H9 (cell line): Measurements from ENCODE around the gene RUNX2. TPM values are rescaled to one million over a fixed set of nuclear protein-coding genes. Genes with fewer than 3 reads are reported as not detected.

Experiments
- DNase-seq: peaks from one replicate; pipeline ENCODE4 v3.0.0-alpha.2; 2017
- H2AFZ ChIP-seq: one replicate; pipeline ENCODE4 v1.6.1; 2013; ENCODE audit warnings: mild to moderate bottlenecking, low read length, control low read depth, moderate library complexity
- H2AK5ac ChIP-seq: 2 replicates; pipeline ENCODE4 v1.6.1; 2013; ENCODE audit warnings: low read length, control low read depth, mixed read lengths; ENCODE audit not compliant: insufficient read length
- H2BK120ac ChIP-seq: one replicate; pipeline ENCODE4 v1.6.1; 2013; ENCODE audit warnings: low read depth, mild to moderate bottlenecking, low read length, control low read depth, inconsistent platforms; ENCODE audit not compliant: poor library complexity, severe bottlenecking
- H2BK12ac ChIP-seq: 2 replicates; pipeline ENCODE4 v1.6.1; 2013; ENCODE audit warnings: low read length, control low read depth, mixed read lengths, low read depth; ENCODE audit not compliant: insufficient read length
- H2BK15ac ChIP-seq: 2 replicates; pipeline ENCODE4 v1.6.1; 2013; ENCODE audit warnings: low read depth, low read length, control low read depth
- H2BK20ac ChIP-seq: one replicate; pipeline ENCODE4 v1.6.1; 2013; ENCODE audit warnings: low read depth, mild to moderate bottlenecking, low read length, control low read depth, inconsistent platforms; ENCODE audit not compliant: poor library complexity, severe bottlenecking
- H2BK5ac ChIP-seq: 2 replicates; pipeline ENCODE4 v1.6.1; 2013; ENCODE audit warnings: low read length, control low read depth, mixed read lengths; ENCODE audit not compliant: insufficient read length
- H3K14ac ChIP-seq: 2 replicates; pipeline ENCODE4 v1.6.1; 2013; ENCODE audit warnings: low read length, control low read depth; ENCODE audit not compliant: insufficient read depth
- H3K18ac ChIP-seq: 2 replicates; pipeline ENCODE4 v1.6.1; 2013; ENCODE audit warnings: low read depth, mild to moderate bottlenecking, mixed read lengths, low read length, control low read depth; ENCODE audit not compliant: insufficient read length
- H3K23ac ChIP-seq: 2 replicates; pipeline ENCODE4 v1.6.1; 2013; ENCODE audit warnings: low read length, control low read depth, mixed read lengths, low read depth; ENCODE audit not compliant: insufficient read length
- H3K23me2 ChIP-seq: 2 replicates; pipeline ENCODE4 v1.6.1; 2013; ENCODE audit warnings: low read depth, mild to moderate bottlenecking, mixed read lengths, low read length, control low read depth; ENCODE audit not compliant: insufficient read length, poor library complexity, severe bottlenecking
- H3K27ac ChIP-seq: 2 replicates; pipeline ENCODE4 v1.5.1; 2013; ENCODE audit warnings: low read length, control low read depth, mixed read lengths, low read depth; ENCODE audit not compliant: insufficient read length
- H3K27me3 ChIP-seq: 2 replicates; pipeline ENCODE4 v1.6.1; 2013; ENCODE audit warnings: low read length, control low read depth, inconsistent platforms; ENCODE audit not compliant: insufficient read depth
- H3K4ac ChIP-seq: 2 replicates; pipeline ENCODE4 v1.6.1; 2013; ENCODE audit warnings: low read depth, mild to moderate bottlenecking, control low read depth, inconsistent platforms, low read length, moderate library complexity
- H3K4me1 ChIP-seq: 2 replicates; pipeline ENCODE4 v1.6.1; 2013; ENCODE audit warnings: low read length, control low read depth, inconsistent platforms; ENCODE audit not compliant: insufficient read depth
- H3K4me2 ChIP-seq: 2 replicates; pipeline ENCODE4 v1.6.1; 2013; ENCODE audit warnings: low read length, control low read depth, mixed read lengths; ENCODE audit not compliant: insufficient read length, insufficient read depth
- H3K56ac ChIP-seq: 2 replicates; pipeline ENCODE4 v1.6.1; 2013; ENCODE audit warnings: low read depth, mild to moderate bottlenecking, mixed read lengths, low read length, control low read depth; ENCODE audit not compliant: insufficient read length
- H3K79me1 ChIP-seq: 2 replicates; pipeline ENCODE4 v1.6.1; 2013; ENCODE audit warnings: low read depth, mild to moderate bottlenecking, moderate library complexity, low read length, control low read depth, inconsistent platforms; ENCODE audit not compliant: insufficient read depth, poor library complexity, severe bottlenecking
- H3K79me2 ChIP-seq: 2 replicates; pipeline ENCODE4 v1.6.1; 2013; ENCODE audit warnings: low read length, control low read depth, inconsistent platforms; ENCODE audit not compliant: insufficient read depth
- H3K9ac ChIP-seq: 2 replicates; pipeline ENCODE4 v1.6.1; 2013; ENCODE audit warnings: low read length, control low read depth, mixed read lengths; ENCODE audit not compliant: insufficient read length; ENCODE audit errors: extremely low read depth
- H3K9me3 ChIP-seq: one replicate; pipeline ENCODE4 v1.6.1; 2013; ENCODE audit warnings: low read depth, low read length, inconsistent platforms; ENCODE audit not compliant: control insufficient read depth
- H3T11ph ChIP-seq: one replicate; pipeline ENCODE4 v1.6.1; 2013; ENCODE audit warnings: mild to moderate bottlenecking, low read length, control low read depth, inconsistent platforms
- H4K20me1 ChIP-seq: one replicate; pipeline ENCODE4 v1.6.1; 2013; ENCODE audit not compliant: control insufficient read depth, insufficient read length, insufficient read depth
- H4K5ac ChIP-seq: 2 replicates; pipeline ENCODE4 v1.6.1; 2013; ENCODE audit warnings: low read depth, mild to moderate bottlenecking, mixed read lengths, low read length, control low read depth; ENCODE audit not compliant: insufficient read length
- H4K8ac ChIP-seq: replicated peaks from 2 replicates; pipeline ENCODE4 v1.6.1; 2013; ENCODE audit warnings: low read length, control low read depth, mixed read lengths, low read depth; ENCODE audit not compliant: insufficient read length
- H4K91ac ChIP-seq: 2 replicates; pipeline ENCODE4 v1.6.1; 2013; ENCODE audit warnings: low read depth, mild to moderate bottlenecking, moderate library complexity, mixed read lengths, low read length, control low read depth; ENCODE audit not compliant: insufficient read length
- H3K27ac Mint-ChIP-seq, 3 experiments: 2 replicates in 2 of 3; 3 replicates in 1 of 3; pipeline ENCODE4 v1.8.0; 2020 to 2021; ENCODE audit warnings: mixed read lengths in 3 of 3, mild to moderate bottlenecking in 1 of 3, moderate library complexity in 1 of 3
- H3K27me3 Mint-ChIP-seq: 2 replicates; pipeline ENCODE4 v1.8.0; 2021; ENCODE audit warnings: low read depth, mild to moderate bottlenecking, moderate library complexity, mixed read lengths
- H3K36me3 Mint-ChIP-seq, 3 experiments: 2 replicates in 2 of 3; 3 replicates in 1 of 3; pipeline ENCODE4 v1.8.0; 2020 to 2021; ENCODE audit warnings: low read depth in 3 of 3, mixed read lengths in 3 of 3; ENCODE audit not compliant: insufficient read depth in 1 of 3
- H3K4me1 Mint-ChIP-seq, 2 experiments: 2 replicates each; pipeline ENCODE4 v1.8.0; 2020; ENCODE audit warnings: mixed read lengths in 2 of 2
- H3K4me3 Mint-ChIP-seq, 2 experiments: 2 replicates in 1 of 2; 3 replicates in 1 of 2; pipeline ENCODE4 v1.8.0; 2020 to 2021; ENCODE audit warnings: mild to moderate bottlenecking in 2 of 2, mixed read lengths in 2 of 2, moderate library complexity in 1 of 2
- H3K9me3 Mint-ChIP-seq, 2 experiments: 2 replicates in 1 of 2; 3 replicates in 1 of 2; pipeline ENCODE4 v1.8.0; 2020; ENCODE audit warnings: mild to moderate bottlenecking in 2 of 2, mixed read lengths in 2 of 2, moderate library complexity in 1 of 2
- CTCF ChIP-seq: fragments of 200-600 bp; sonication (generic); conservative IDR thresholded peaks from 3 replicates; pipeline ENCODE4 v1.8.0; 2021; ENCODE audit warnings: antibody characterized with exemption, mild to moderate bottlenecking
- WGBS: extraction: QIAGEN DNeasy Blood & Tissue Kit; methylation state at CpG from one replicate; pipeline ENCODE4 v1.1.7; 2013; ENCODE audit warnings: missing lambda C conversion rate, low lambda C conversion rate, mixed read lengths; ENCODE audit not compliant: insufficient read length; ENCODE audit errors: extremely low coverage; 5-methylcytosine and 5-hydroxymethylcytosine counted together
- total RNA-seq: library from RNA; stranded (reverse); gene quantifications from 2 replicates; pipeline ENCODE4 v1.2.1, GENCODE V29; 2021

Gene RUNX2
- total RNA-seq, 1 experiment from 2014 or later, result 0.15 TPM

DNA sequence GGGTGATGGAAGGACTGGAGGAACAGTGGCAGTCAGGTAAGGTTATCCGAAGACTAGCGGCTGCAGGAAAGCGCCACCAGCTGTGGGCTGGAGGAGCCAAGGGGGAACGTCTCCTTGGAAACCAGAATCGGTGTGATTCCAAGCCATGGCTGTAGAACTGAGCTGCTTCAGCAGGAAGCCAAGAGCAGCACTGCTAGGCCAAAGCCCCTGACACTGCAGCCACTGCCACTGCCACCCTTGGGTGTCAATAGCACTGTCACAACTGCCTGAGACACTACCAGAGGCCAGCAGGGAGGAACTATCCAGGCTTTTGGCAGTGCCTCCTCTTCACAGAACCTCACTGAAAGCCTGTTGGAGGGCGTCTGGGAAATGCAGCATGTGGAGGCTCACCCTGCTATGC lies 339.2 kb downstream of the RUNX2 start:
- no peak overlapping the region for H4K5ac ChIP-seq
- no peak overlapping the region for H3K23ac ChIP-seq
- no peak overlapping the region for H3K56ac ChIP-seq
- no peak overlapping the region for H2BK12ac ChIP-seq
- H4K8ac ChIP-seq, result no peak overlapping the region
- TF ChIP-seq CTCF, result no peak
- H3T11ph ChIP-seq, result no peak overlapping the region
- H3K79me1 ChIP-seq, result no peaks in the 10 kb centered on the region
- Mint-ChIP-seq H3K36me3 (0 out of 7 replicates have a peak, but pooled peaks cover 0 to 2% (median 0%) of the 10 kb centered on the region in 3 experiments), H3K4me1 (peaks cover 26 to 30% of the 10 kb centered on the region in 2 experiments), H3K27ac (no peak overlapping the region; a peak in 1 of 7 replicates), H3K27me3 (peaks cover 41% of the 10 kb centered on the region), H3K4me3 (no peak overlapping the region), H3K9me3 (peaks cover 2% of the 10 kb centered on the region in 2 experiments; a peak in 3 of 5 replicates)
- H2BK5ac ChIP-seq, result no peak overlapping the region
- no peak overlapping the region for H3K27ac ChIP-seq
- no CpG with 5 or more reads among the region's 6 CpGs for WGBS
- H3K18ac ChIP-seq, result no peak overlapping the region
- DNase-seq, result no peak
- H3K4me1 ChIP-seq, result no peaks in the 10 kb centered on the region; the same call in 1 of the 2 replicates
- H3K9me3 ChIP-seq, result no peaks in the 10 kb centered on the region
- H2BK20ac ChIP-seq, result no peak overlapping the region
- no peaks in the 10 kb centered on the region for H4K20me1 ChIP-seq
- H2BK120ac ChIP-seq, result no peak overlapping the region
- peaks cover 6% of the 10 kb centered on the region for H3K23me2 ChIP-seq
- no peak overlapping the region for H2BK15ac ChIP-seq
- no peak overlapping the region; the same call in 1 of the 2 replicates for H3K14ac ChIP-seq
- H3K9ac ChIP-seq, result no peak overlapping the region
- no peak overlapping the region for H2AK5ac ChIP-seq
- no peak overlapping the region for H3K4me2 ChIP-seq
- H3K27me3 ChIP-seq, result peaks cover 17% of the 10 kb centered on the region; the same call in 1 of the 2 replicates
- no peaks in the 10 kb centered on the region for H3K79me2 ChIP-seq
- no peak overlapping the region for H2AFZ ChIP-seq
- H4K91ac ChIP-seq, result no peak overlapping the region
- no peak overlapping the region for H3K4ac ChIP-seq
